BE2C (cell line): ENCODE measurements around the gene CDH13.

Experiments
- DNase-seq: peaks from one replicate; pipeline ENCODE4 v3.0.0-alpha.2; 2020
- H3K27me3 ChIP-seq: fragments of 250-450 bp; sonication (Bioruptor Pico); 2 replicates; pipeline ENCODE4 v1.5.1; 2020; ENCODE audit warnings: mild to moderate bottlenecking
- H3K36me3 ChIP-seq: fragments of 250-450 bp; sonication (Bioruptor Pico); 2 replicates; pipeline ENCODE4 v1.5.1; 2020; ENCODE audit warnings: mild to moderate bottlenecking
- H3K4me1 ChIP-seq: fragments of 250-450 bp; sonication (Bioruptor Pico); 2 replicates; pipeline ENCODE4 v1.5.1; 2020
- H3K4me3 ChIP-seq: 2 replicates; pipeline ENCODE4 v1.5.1; 2011; ENCODE audit warnings: low read depth, low read length
- H3K9me3 ChIP-seq: fragments of 250-450 bp; sonication (Bioruptor Pico); 2 replicates; pipeline ENCODE4 v1.5.1; 2020
- CTCF ChIP-seq: IDR thresholded peaks from 2 replicates; pipeline ENCODE4 v1.5.1; 2012; ENCODE audit warnings: mild to moderate bottlenecking, low read depth, low read length

Gene CDH13

GRCh38 chr16:82857693-82858365 is 231.1 kb downstream of the CDH13 start:
- Histone ChIP-seq H3K27me3 (no peaks in the 10 kb centered on the region), H3K4me1 (no peaks in the 10 kb centered on the region), H3K4me3 (no peak overlapping the region), H3K9me3 (no peaks in the 10 kb centered on the region), H3K36me3 (no peaks in the 10 kb centered on the region)
- no peak for DNase-seq
- no peak for TF ChIP-seq CTCF

GRCh38 chr16:82859662-82860061 is 232.9 kb downstream of the CDH13 start:
- H3K9me3 ChIP-seq: no peaks in the 10 kb centered on the region
- H3K27me3 ChIP-seq: no peaks in the 10 kb centered on the region
- no peak for TF ChIP-seq CTCF
- H3K36me3 ChIP-seq: no peaks in the 10 kb centered on the region
- no peak for DNase-seq
- no peaks in the 10 kb centered on the region for H3K4me1 ChIP-seq
- H3K4me3 ChIP-seq: no peak overlapping the region

- Histone ChIP-seq H3K9me3 (no peaks in the 10 kb centered on the region), H3K4me3 (no peak overlapping the region), H3K36me3 (no peaks in the 10 kb centered on the region), H3K4me1 (no peaks in the 10 kb centered on the region), H3K27me3 (no peaks in the 10 kb centered on the region)
- no peak for TF ChIP-seq CTCF
- DNase-seq: no peak
Observed at GRCh38 chr16:82860071-82860470, 233.3 kb downstream of the CDH13 start.

GRCh38 chr16:82862057-82862456 is 235.3 kb downstream of the CDH13 start:
- H3K36me3 ChIP-seq: no peaks in the 10 kb centered on the region
- no peak overlapping the region for H3K4me3 ChIP-seq
- H3K27me3 ChIP-seq: no peaks in the 10 kb centered on the region
- no peaks in the 10 kb centered on the region for H3K9me3 ChIP-seq
- DNase-seq: no peak
- TF ChIP-seq CTCF: no peak
- no peaks in the 10 kb centered on the region for H3K4me1 ChIP-seq

GRCh38 chr16:82864332-82865040 is 237.7 kb downstream of the CDH13 start:
- no peak for TF ChIP-seq CTCF
- Histone ChIP-seq H3K4me1 (no peaks in the 10 kb centered on the region), H3K4me3 (no peak overlapping the region), H3K9me3 (no peaks in the 10 kb centered on the region), H3K36me3 (no peaks in the 10 kb centered on the region), H3K27me3 (no peaks in the 10 kb centered on the region)
- DNase-seq: no peak

- H3K27me3 ChIP-seq: no peaks in the 10 kb centered on the region
- no peak for TF ChIP-seq CTCF
- no peaks in the 10 kb centered on the region for H3K4me1 ChIP-seq
- no peaks in the 10 kb centered on the region for H3K9me3 ChIP-seq
- H3K36me3 ChIP-seq: no peaks in the 10 kb centered on the region
- no peak for DNase-seq
- no peak overlapping the region for H3K4me3 ChIP-seq
Observed at GRCh38 chr16:82865412-82865811, 238.6 kb downstream of the CDH13 start.
